CD1c-positive myeloid dendritic cell (primary cell): ENCODE measurements around the gene PXT1.
"Not testable (repeated sequence)": the region's sequence is repeated elsewhere in the genome, so short reads cannot be mapped to it uniquely, and the experiment has no call there.

Experiments used
- DNase-seq: peaks from one replicate; pipeline ENCODE4 v3.0.0-alpha.2; 2016; ENCODE audit errors: extremely low spot score

PXT1 gene

GRCh38 chr6:36442671-36443470 is at the start of gene PXT1, which contains the start of gene KCTD20:
Gene PXT1 (minus strand): TSS chr6:36442854. CDS start chr6:36426082, 16,772 bp downstream.
Gene KCTD20 (plus strand): TSS chr6:36443000. CDS start chr6:36470098, 27,098 bp downstream.
- peak; percentile 93 for DNase-seq

GRCh38 chr6:36492092-36492491 is 49.4 kb upstream of the PXT1 start:
- no peak for DNase-seq

GRCh38 chr6:36491378-36491965 is 48.8 kb upstream of the PXT1 start:
- DNase-seq, result no peak

GRCh38 chr6:36489426-36489825 is 46.8 kb upstream of the PXT1 start:
- DNase-seq, result no peak

- DNase-seq, result no peak
Observed at GRCh38 chr6:36488221-36488620, 45.6 kb upstream of the PXT1 start.

GRCh38 chr6:36487698-36488097 is 45.0 kb upstream of the PXT1 start:
- DNase-seq, result no peak

- DNase-seq, result no peak
Observed at GRCh38 chr6:36484736-36485135, 42.1 kb upstream of the PXT1 start.

GRCh38 chr6:36483326-36483725 is 40.7 kb upstream of the PXT1 start:
- not testable (repeated sequence) for DNase-seq

- no peak for DNase-seq
Observed at GRCh38 chr6:36479256-36479655, 36.6 kb upstream of the PXT1 start.

GRCh38 chr6:36478051-36478526 is 35.4 kb upstream of the PXT1 start:
- DNase-seq, result no peak

GRCh38 chr6:36469946-36470345 is 27.3 kb upstream of the PXT1 start:
- no peak for DNase-seq

GRCh38 chr6:36469148-36469661 is 26.6 kb upstream of the PXT1 start:
- no peak for DNase-seq

- no peak for DNase-seq
Observed at GRCh38 chr6:36467625-36468024, 25.0 kb upstream of the PXT1 start.

- no peak for DNase-seq
Observed at GRCh38 chr6:36464233-36464632, 21.6 kb upstream of the PXT1 start.

GRCh38 chr6:36463676-36464075 is 21.0 kb upstream of the PXT1 start:
- no peak for DNase-seq

GRCh38 chr6:36461646-36462045 is 19.0 kb upstream of the PXT1 start:
- no peak for DNase-seq

GRCh38 chr6:36460916-36461315 is 18.3 kb upstream of the PXT1 start:
- DNase-seq, result no peak

- DNase-seq, result no peak
Observed at GRCh38 chr6:36459501-36459900, 16.8 kb upstream of the PXT1 start.

- no peak for DNase-seq
Observed at GRCh38 chr6:36455486-36456027, 12.9 kb upstream of the PXT1 start.

- DNase-seq, result not testable (repeated sequence)
Observed at GRCh38 chr6:36452897-36453296, 10.2 kb upstream of the PXT1 start.

- DNase-seq, result not testable (repeated sequence)
Observed at GRCh38 chr6:36449173-36449572, 6.5 kb upstream of the PXT1 start.

- DNase-seq, result no peak
Observed at GRCh38 chr6:36445621-36446020, 3.0 kb upstream of the PXT1 start.

GRCh38 chr6:36444470-36444869 is 1.8 kb upstream of the PXT1 start:
- DNase-seq, result no peak
